ENCODE data around the gene ACSS1. TPM values are rescaled to one million over a fixed set of nuclear protein-coding genes. Genes with fewer than 3 reads are reported as not detected.

Gene ACSS1
- total and polyA plus RNA-seq, 2 of the 8 experiments (the other 6 are each of a cell fraction or from before 2014, with no cell fraction given) = 2.6 to 3.4 TPM

DNA sequence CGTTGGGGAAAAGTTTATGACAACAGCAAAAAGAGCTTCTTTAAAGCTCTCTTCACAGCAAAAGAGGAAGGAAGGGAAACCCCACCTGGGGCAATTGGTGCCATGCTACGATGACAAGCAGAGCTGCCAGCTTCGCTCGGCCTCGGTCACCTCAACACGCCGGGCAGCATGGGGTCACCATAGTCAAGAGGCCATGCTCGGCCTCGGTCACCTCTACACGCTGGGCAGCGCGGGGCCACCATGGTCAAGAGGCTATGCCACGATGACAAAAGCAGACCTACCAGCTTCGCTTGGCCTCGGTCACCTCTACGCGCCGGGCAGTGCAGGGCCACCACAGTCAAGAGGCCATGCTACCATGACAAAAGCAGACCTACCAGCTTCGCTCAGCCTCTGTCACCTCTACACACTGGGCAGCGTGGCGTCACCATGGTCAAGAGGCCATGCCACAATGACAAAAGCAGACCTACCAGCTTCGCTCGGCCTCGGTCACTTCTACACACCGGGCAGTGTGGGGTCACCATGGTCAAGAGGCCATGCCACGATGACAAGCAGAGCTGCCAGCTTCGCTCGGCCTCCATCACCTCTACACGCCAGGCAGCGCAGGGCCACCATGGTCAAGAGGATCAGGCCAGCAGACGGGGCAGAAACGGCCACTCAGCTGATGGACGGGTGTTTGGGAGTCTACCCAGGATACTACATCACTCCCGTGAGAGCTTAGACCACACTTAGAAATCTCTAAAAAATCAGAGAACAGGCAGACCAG is 77.5 kb downstream of the ACSS1 start:
- H3K9me3 ChIP-seq (ENCODE audit: insufficient read depth in 2 of 2, low read depth in 1 of 2, low read length in 1 of 2) = peaks cover 8 to 9% of the 10 kb centered on the region in 2 experiments; a peak in 3 of 4 replicates
- no peak overlapping the region for H3K14ac ChIP-seq (ENCODE audit: insufficient read length)
- DNase-seq (ENCODE audit: low read depth in 1 of 2, low spot score in 2 of 2) (peak in 1 of 2 experiments; percentile 7), FAIRE-seq (no peak)
- H2BK15ac ChIP-seq (ENCODE audit: low read length) = no peak overlapping the region
- H2BK120ac ChIP-seq (replicated peaks; ENCODE audit: low read depth, low read length) = no peak overlapping the region
- no peak overlapping the region for H2BK20ac ChIP-seq (ENCODE audit: low read length)
- peaks cover 0 to 26% (median 10%) of the 10 kb centered on the region in 4 experiments; a peak in 6 of 8 replicates for H3K36me3 ChIP-seq (ENCODE audit: control insufficient read depth in 2 of 4, insufficient read depth in 4 of 4, low read length in 3 of 4)
- H3K23me2 ChIP-seq (ENCODE audit: low read depth, low read length) = no peaks in the 10 kb centered on the region
- CTCF ChIA-PET (ENCODE audit: partially characterized antibody) = interaction anchor here (0.8 kb wide), 1 partner anchor 194 kb away, joined by 4 read pairs; no protein-coding TSS in a partner anchor
- no peak overlapping the region for H3K9ac ChIP-seq (replicated peaks in 1 of 4; ENCODE audit: extremely low read depth in 1 of 4, low read depth in 3 of 4, low read length in 3 of 4)
- WGBS, 2 experiments (ENCODE audit: extremely low coverage in 1 of 2, insufficient coverage in 1 of 2, insufficient read length in 1 of 2, insufficient replicate concordance in 2 of 2, low coverage in 1 of 2, low lambda C conversion rate in 2 of 2, missing lambda C conversion rate in 1 of 2) = 90% methylated on average over 32 of the region's 34 CpGs; no CpG with 5 or more reads in 1 of the 2 experiments
- H4K91ac ChIP-seq (replicated peaks; ENCODE audit: insufficient read length, low read length) = no peak overlapping the region
- H2AFZ ChIP-seq (ENCODE audit: low read length) = no peak overlapping the region
- H2BK12ac ChIP-seq (ENCODE audit: low read depth, low read length) = no peak overlapping the region
- no peak overlapping the region for H4K5ac ChIP-seq (ENCODE audit: insufficient read length, low read depth, low read length)
- no peak for TF ChIP-seq POLR2A (IDR thresholded peaks at IDR 0.05; ENCODE audit: control extremely low read depth in 1 of 2, low read depth in 2 of 2, low read length in 2 of 2)
- H3K4me3 ChIP-seq (ENCODE audit: extremely low read depth in 1 of 4, insufficient read depth in 2 of 4, low read depth in 3 of 4, low read length in 4 of 4) = no peak overlapping the region
- H3K79me1 ChIP-seq (ENCODE audit: low read depth, low read length) = no peaks in the 10 kb centered on the region; the same call in 1 of the 2 replicates
- no peak overlapping the region for H3K18ac ChIP-seq (ENCODE audit: extremely low read depth, low read length)
- POLR2A ChIA-PET (ENCODE audit: partially characterized antibody) = no interaction called here
- peaks cover 0 to 19% of the 10 kb centered on the region in 2 experiments; a peak in 1 of 4 replicates for H3K79me2 ChIP-seq (ENCODE audit: control insufficient read depth in 1 of 2, insufficient read depth in 2 of 2, low read length in 2 of 2)
- H3K4ac ChIP-seq (replicated peaks; ENCODE audit: insufficient read length, low read depth, low read length) = no peak overlapping the region
- H4K20me1 ChIP-seq (replicated peaks in 1 of 2; ENCODE audit: control insufficient read depth in 1 of 2, insufficient read depth in 2 of 2, low read length in 2 of 2) = no peaks in the 10 kb centered on the region
- no peak overlapping the region for H2AK5ac ChIP-seq (ENCODE audit: low read depth, low read length)
- no peak overlapping the region for H3K56ac ChIP-seq (replicated peaks; ENCODE audit: insufficient read length, low read depth, low read length)
- H3K4me1 ChIP-seq (replicated peaks in 1 of 4; ENCODE audit: control insufficient read depth in 3 of 4, insufficient read depth in 4 of 4, low read length in 3 of 4) = no peaks in the 10 kb centered on the region
- H3K4me2 ChIP-seq (ENCODE audit: insufficient read depth in 1 of 2, low read depth in 2 of 2, low read length in 2 of 2) = no peak overlapping the region
- H3K23ac ChIP-seq (ENCODE audit: insufficient read length) = no peak overlapping the region
- H3K27ac ChIP-seq (ENCODE audit: low read depth, low read length) = no peak overlapping the region
- no peak overlapping the region for H2BK5ac ChIP-seq (ENCODE audit: low read depth, low read length)
- H3K27me3 ChIP-seq (replicated peaks in 1 of 4; ENCODE audit: control insufficient read depth in 3 of 4, extremely low read depth in 1 of 4, insufficient read depth in 3 of 4, low read length in 3 of 4) = no peaks in the 10 kb centered on the region
- no peak overlapping the region; the same call in 1 of the 2 replicates for H4K8ac ChIP-seq (ENCODE audit: extremely low read depth, insufficient read depth, low read length)
